H1 (cell line): Measurements from ENCODE around the gene TRAF4. TPM values are rescaled to one million over a fixed set of nuclear protein-coding genes. Genes with fewer than 3 reads are reported as not detected.

ENCODE experiments used
- CTCF ChIA-PET: fragments of 300-600 bp; sonication (Branson Sonifier 250); formaldehyde crosslinking; loops from one replicate; lab custom pipeline; 2021; ENCODE audit not compliant: partially characterized antibody; lab: Charles Lee
- POLR2A ChIA-PET: fragments of 300-600 bp; sonication (Branson Sonifier 250); formaldehyde crosslinking; loops from one replicate; lab custom pipeline; 2021; ENCODE audit warnings: inconsistent platforms; ENCODE audit not compliant: partially characterized antibody; lab: Charles Lee
- DNase-seq, 2 experiments: peaks; one replicate each; pipeline versions ENCODE4 v3.0.0 to v3.0.0-alpha.2; 2010 to 2022; ENCODE audit warnings: low spot score in 2 of 2, low read depth in 1 of 2, mixed read lengths in 1 of 2
- FAIRE-seq: peaks from 2 replicates; lab custom pipeline; 2011; peaks lifted over from hg19 to GRCh38; lab: Jason Lieb, UNC
- H2AFZ ChIP-seq: 2 replicates; pipeline ENCODE4 v1.8.1; 2012; ENCODE audit warnings: low read length, inconsistent platforms
- H2AK5ac ChIP-seq: 2 replicates; pipeline ENCODE4 v1.6.1; 2013; ENCODE audit warnings: low read depth, low read length
- H2BK120ac ChIP-seq: replicated peaks from 2 replicates; pipeline ENCODE3; 2013; ENCODE audit warnings: low read depth, low read length, inconsistent platforms
- H2BK12ac ChIP-seq: 2 replicates; pipeline ENCODE4 v1.6.1; 2013; ENCODE audit warnings: low read depth, low read length
- H2BK15ac ChIP-seq: 2 replicates; pipeline ENCODE4 v1.6.1; 2013; ENCODE audit warnings: low read length
- H2BK20ac ChIP-seq: 2 replicates; pipeline ENCODE4 v1.6.1; 2013; ENCODE audit warnings: low read length
- H2BK5ac ChIP-seq: 2 replicates; pipeline ENCODE4 v1.6.1; 2013; ENCODE audit warnings: low read depth, low read length
- H3K14ac ChIP-seq: 2 replicates; pipeline ENCODE4 v1.6.1; 2013; ENCODE audit warnings: inconsistent platforms; ENCODE audit not compliant: insufficient read length
- H3K18ac ChIP-seq: 2 replicates; pipeline ENCODE4 v1.6.1; 2013; ENCODE audit warnings: low read length; ENCODE audit errors: extremely low read depth
- H3K23ac ChIP-seq: 2 replicates; pipeline ENCODE4 v1.6.1; 2013; ENCODE audit warnings: inconsistent platforms; ENCODE audit not compliant: insufficient read length
- H3K23me2 ChIP-seq: 2 replicates; pipeline ENCODE4 v1.6.1; 2013; ENCODE audit warnings: low read depth, low read length
- H3K27ac ChIP-seq: 2 replicates; pipeline ENCODE4 v1.6.1; 2011; ENCODE audit warnings: low read depth, low read length, inconsistent platforms
- H3K27me3 ChIP-seq, 4 experiments: replicated peaks in 1 of 4; 1 replicate in 1 of 4; 2 replicates in 3 of 4; pipeline versions ENCODE4 v1.6.1 to v1.8.1; 2011 to 2013; ENCODE audit warnings: low read length in 3 of 4, mild to moderate bottlenecking in 3 of 4, inconsistent platforms in 2 of 4, mixed read lengths in 2 of 4, moderate library complexity in 1 of 4; ENCODE audit not compliant: control insufficient read depth in 3 of 4, insufficient read depth in 3 of 4; ENCODE audit errors: extremely low read depth in 1 of 4
- H3K36me3 ChIP-seq, 4 experiments: 2 replicates each; pipeline versions ENCODE4 v1.6.1 to v1.8.1; 2011 to 2013; ENCODE audit warnings: mild to moderate bottlenecking in 4 of 4, low read length in 3 of 4, moderate library complexity in 2 of 4, control low read depth in 1 of 4, inconsistent platforms in 1 of 4; ENCODE audit not compliant: insufficient read depth in 4 of 4, control insufficient read depth in 2 of 4
- H3K4ac ChIP-seq: replicated peaks from 2 replicates; pipeline ENCODE3; 2013; ENCODE audit warnings: low read length, low read depth, mixed read lengths, inconsistent platforms; ENCODE audit not compliant: insufficient read length
- H3K4me1 ChIP-seq, 4 experiments: replicated peaks in 1 of 4; 1 replicate in 1 of 4; 2 replicates in 3 of 4; pipeline versions ENCODE4 v1.6.1 to v1.8.1; 2011 to 2013; ENCODE audit warnings: low read length in 3 of 4, inconsistent platforms in 2 of 4, mixed read lengths in 1 of 4; ENCODE audit not compliant: insufficient read depth in 4 of 4, control insufficient read depth in 3 of 4
- H3K4me2 ChIP-seq, 2 experiments: 2 replicates each; pipeline versions ENCODE4 v1.6.1 to v1.8.1; 2011 to 2013; ENCODE audit warnings: low read depth in 2 of 2, low read length in 2 of 2, control low read depth in 1 of 2, inconsistent platforms in 1 of 2, mild to moderate bottlenecking in 1 of 2; ENCODE audit not compliant: insufficient read depth in 1 of 2
- H3K4me3 ChIP-seq, 4 experiments: fragments of 200-600, 300-600 bp in 1 of 4; sonication (generic), shearing (Covaris generic), sonication (Bioruptor Twin) in 1 of 4; 2 replicates each; pipeline versions ENCODE4 v1.5.1 to v1.8.1; 2011 to 2016; ENCODE audit warnings: low read length in 4 of 4, low read depth in 3 of 4, control low read depth in 2 of 4, inconsistent platforms in 2 of 4, mild to moderate bottlenecking in 2 of 4, mixed read lengths in 1 of 4, moderate library complexity in 1 of 4; ENCODE audit not compliant: insufficient read depth in 2 of 4; ENCODE audit errors: extremely low read depth in 1 of 4
- H3K56ac ChIP-seq: replicated peaks from 2 replicates; pipeline ENCODE3; 2013; ENCODE audit warnings: low read depth, mild to moderate bottlenecking, mixed read lengths, low read length, inconsistent platforms; ENCODE audit not compliant: insufficient read length
- H3K79me1 ChIP-seq: 2 replicates; pipeline ENCODE4 v1.6.1; 2013; ENCODE audit warnings: low read depth, low read length, control low read depth
- H3K79me2 ChIP-seq, 2 experiments: 2 replicates each; pipeline versions ENCODE4 v1.6.1 to v1.8.1; 2012 to 2013; ENCODE audit warnings: low read length in 2 of 2, mild to moderate bottlenecking in 2 of 2, inconsistent platforms in 1 of 2; ENCODE audit not compliant: insufficient read depth in 2 of 2, control insufficient read depth in 1 of 2
- H3K9ac ChIP-seq, 4 experiments: replicated peaks in 1 of 4; 1 replicate in 1 of 4; 2 replicates in 3 of 4; pipeline versions ENCODE4 v1.6.1 to v1.8.1; 2011 to 2013; ENCODE audit warnings: low read depth in 3 of 4, low read length in 3 of 4, control low read depth in 2 of 4, mild to moderate bottlenecking in 2 of 4, moderate library complexity in 2 of 4, inconsistent platforms in 1 of 4; ENCODE audit errors: extremely low read depth in 1 of 4
- H3K9me3 ChIP-seq, 2 experiments: 2 replicates each; pipeline versions ENCODE4 v1.6.1 to v1.8.1; 2012 to 2013; ENCODE audit warnings: mild to moderate bottlenecking in 2 of 2, moderate library complexity in 2 of 2, control low read depth in 1 of 2, inconsistent platforms in 1 of 2, low read depth in 1 of 2, low read length in 1 of 2, mixed read lengths in 1 of 2; ENCODE audit not compliant: insufficient read depth in 2 of 2
- H4K20me1 ChIP-seq, 2 experiments: replicated peaks in 1 of 2; 2 replicates each; pipeline versions ENCODE3 to v1.8.1; 2011 to 2013; ENCODE audit warnings: inconsistent platforms in 2 of 2, low read length in 2 of 2, mild to moderate bottlenecking in 1 of 2; ENCODE audit not compliant: insufficient read depth in 2 of 2, control insufficient read depth in 1 of 2
- H4K5ac ChIP-seq: 2 replicates; pipeline ENCODE4 v1.6.1; 2013; ENCODE audit warnings: low read length, low read depth, mixed read lengths, inconsistent platforms; ENCODE audit not compliant: insufficient read length
- H4K8ac ChIP-seq: 2 replicates; pipeline ENCODE4 v1.8.0; 2013; ENCODE audit warnings: mild to moderate bottlenecking, moderate library complexity, low read length, inconsistent platforms; ENCODE audit not compliant: insufficient read depth; ENCODE audit errors: extremely low read depth
- H4K91ac ChIP-seq: replicated peaks from 2 replicates; pipeline ENCODE3; 2013; ENCODE audit warnings: low read length, mixed read lengths, inconsistent platforms; ENCODE audit not compliant: insufficient read length
- ATF3 ChIP-seq: IDR thresholded peaks from 2 replicates; pipeline ENCODE4 v1.6.1; 2011; ENCODE audit warnings: low read depth, mild to moderate bottlenecking, low read length; ENCODE audit not compliant: insufficient read depth
- CHD1 ChIP-seq: IDR thresholded peaks from 2 replicates; pipeline ENCODE4 v1.6.1; 2012; ENCODE audit warnings: low read depth, low read length, improper control_type of control experiment
- CTBP2 ChIP-seq: IDR thresholded peaks from 2 replicates; pipeline ENCODE4 v1.7.0; 2011; ENCODE audit warnings: borderline replicate concordance, mild to moderate bottlenecking, moderate library complexity, mixed read lengths, low read length; ENCODE audit not compliant: insufficient read depth, insufficient read length
- KDM4A ChIP-seq: IDR thresholded peaks from one replicate; pipeline ENCODE4 v1.7.1; 2012; ENCODE audit warnings: low read depth, mild to moderate bottlenecking, moderate library complexity, low read length, inconsistent platforms; ENCODE audit not compliant: severe bottlenecking
- PHF8 ChIP-seq: fragments of 200-600 bp; sonication (generic); conservative IDR thresholded peaks from 2 replicates; pipeline ENCODE4 v1.7.1; 2012; ENCODE audit warnings: low read depth, mild to moderate bottlenecking, inconsistent platforms, low read length, moderate library complexity
- RAD21 ChIP-seq, 2 experiments: IDR thresholded peaks in 1 of 2; conservative IDR thresholded peaks in 1 of 2; 2 replicates each; pipeline ENCODE4 v1.6.1; 2011; ENCODE audit warnings: low read depth in 2 of 2, low read length in 2 of 2, improper control_type of control experiment in 1 of 2, inconsistent platforms in 1 of 2, mild to moderate bottlenecking in 1 of 2, moderate library complexity in 1 of 2
- SIRT6 ChIP-seq: IDR thresholded peaks from one replicate; pipeline ENCODE4 v1.7.1; 2012; ENCODE audit warnings: low read length, inconsistent platforms
- WGBS, 2 experiments: shearing (Covaris generic) in 1 of 2; methylation state at CpG; one replicate each; pipeline versions ENCODE4 v1.1.6 to v1.1.7; 2013 to 2015; ENCODE audit warnings: low lambda C conversion rate in 2 of 2, mixed read lengths in 2 of 2, inconsistent platforms in 1 of 2, low coverage in 1 of 2, missing lambda C conversion rate in 1 of 2; ENCODE audit not compliant: insufficient replicate concordance in 2 of 2, insufficient coverage in 1 of 2, insufficient read length in 1 of 2; ENCODE audit errors: extremely low coverage in 1 of 2, missing lambda C conversion rate in 1 of 2; 5-methylcytosine and 5-hydroxymethylcytosine counted together
- polyA plus RNA-seq, 7 experiments: library from polyadenylated mRNA; depleted of rRNA in 3 of 7; stranded (reverse) in 5 of 7; unstranded in 2 of 7; fragments of >200 nt in 5 of 7; fragments of 200-250 nt in 2 of 7; gene quantifications; 1 replicate in 5 of 7; 2 replicates in 1 of 7; 4 replicates in 1 of 7; pipeline versions ENCODE4 v1.2.1 to v1.2.3, GENCODE V29; 2011 to 2013; ENCODE audit warnings: missing spikeins in 2 of 7, mixed read lengths in 2 of 7
- total RNA-seq: library from RNA; stranded (reverse); fragmentation: NEBNext Ultra II Directional; extraction: Animal tissue kit (Norgen Biotek cat#: 25700); gene quantifications from 2 replicates; pipeline ENCODE4 v1.2.1, GENCODE V29; 2021

Gene TRAF4
- total and polyA plus RNA-seq, 2 of the 8 experiments (the other 6 are each of a cell fraction or from before 2014, with no cell fraction given) = 167 to 170 TPM

- peak within 1 kb of the TSS; percentile 60; the same call in 1 of the 2 replicates for H2AK5ac ChIP-seq
- H3K14ac ChIP-seq = no peak within 1 kb of the TSS
- FAIRE-seq (no peak), DNase-seq (peak in 1 of 2 experiments; percentile 99)
- H4K20me1 ChIP-seq = peaks cover 0 to 3% of the 10 kb centered on the region in 2 experiments
- peak within 1 kb of the TSS; percentile 99 for H2BK5ac ChIP-seq
- peak within 1 kb of the TSS; percentile 94 for H2BK12ac ChIP-seq
- H3K4ac ChIP-seq = peak within 1 kb of the TSS; percentile 99
- no peaks in the 10 kb centered on the region for H3K27me3 ChIP-seq
- peak within 1 kb of the TSS; percentile 32 for H3K23ac ChIP-seq
- H2BK15ac ChIP-seq = peak within 1 kb of the TSS; percentile 72; the same call in 1 of the 2 replicates
- H3K79me1 ChIP-seq = no peaks in the 10 kb centered on the region; the same call in 1 of the 2 replicates
- H3K4me1 ChIP-seq = 0 out of 7 replicates have a peak, but pooled peaks cover 0 to 4% (median 0%) of the 10 kb centered on the region in 4 experiments
- H2BK120ac ChIP-seq = peak within 1 kb of the TSS; percentile 92
- H4K8ac ChIP-seq = peak within 1 kb of the TSS; percentile 97
- peak within 1 kb of the TSS; percentile 96 for H4K5ac ChIP-seq
- peaks cover 13% of the 10 kb centered on the region; the same call in 1 of the 2 replicates for H3K23me2 ChIP-seq
- H3K27ac ChIP-seq = peak within 1 kb of the TSS; percentile 93
- H3K9ac ChIP-seq = peak within 1 kb of the TSS; percentile 79 to 89 (median 86)
- H3K9me3 ChIP-seq = no peaks in the 10 kb centered on the region
- WGBS, 2 experiments = 3% methylated on average over 47 of the region's 64 CpGs; no CpG with 5 or more reads in 1 of the 2 experiments
- H4K91ac ChIP-seq = peak within 1 kb of the TSS; percentile 96
- H3K79me2 ChIP-seq = peaks cover 0 to 7% of the 10 kb centered on the region in 2 experiments; a peak in 1 of 4 replicates
- peak within 1 kb of the TSS; percentile 99 for H3K18ac ChIP-seq
- peak within 1 kb of the TSS; percentile 81 to 97 (median 89) for H3K4me3 ChIP-seq
- peaks cover under 1 to 16% (median 12%) of the 10 kb centered on the region in 4 experiments for H3K36me3 ChIP-seq
- ChIA-PET POLR2A (interaction anchor here (0.6 to 17.6 kb wide), 25 partner anchors 9 to 1199 kb away, joined by 3 to 813 read pairs (median 5); partner anchors contain the start of genes BLTP2, DHRS13, FLOT2 and PHF12), CTCF (interaction anchor here (0.9 to 16.9 kb wide), 23 partner anchors 13 to 389 kb away, joined by 3 to 316 read pairs (median 9); partner anchors contain the start of genes DHRS13, FLOT2, PROCA1 and TRAF4)
- H2AFZ ChIP-seq = no peak within 1 kb of the TSS
- H2BK20ac ChIP-seq = peak within 1 kb of the TSS; percentile 86; the same call in 1 of the 2 replicates
- H3K56ac ChIP-seq = peak within 1 kb of the TSS; percentile 95
- H3K4me2 ChIP-seq = peak within 1 kb of the TSS; percentile 70 to 80
- TF ChIP-seq SIRT6 (no peak), ATF3 (no peak), CTBP2 (no peak), KDM4A (no peak), RAD21 (IDR thresholded peaks at IDR 0.05 in 1 of 2, conservative IDR thresholded peaks at IDR 0.05 in 1 of 2; ENCODE audit: low read depth in 2 of 2, low read length in 2 of 2) (no peak), PHF8 (no peak; the same call in none of the 2 replicates), CHD1 (no peak)
Observed at GRCh38 chr17:28728364-28729200, 15.2 kb upstream of the TRAF4 start, which contains the start of gene NEK8. Gene NEK8, plus strand, starts transcription at chr17:28728788. Its CDS starts 26 bp downstream, at chr17:28728814.
